Kidney (tissue), 14 donors: Measurements from ENCODE around the gene TGFBR3. TPM values are rescaled to one million over a fixed set of nuclear protein-coding genes. Genes with fewer than 3 reads are reported as not detected.

ENCODE experiments used
- DNase-seq, 5 donors: peaks; one replicate each; pipeline ENCODE4 v3.0.0-alpha.2; 2013 to 2020
- FAIRE-seq: peaks from 2 replicates; lab custom pipeline; 2012; peaks lifted over from hg19 to GRCh38; lab: Jason Lieb, UNC
- H3K27ac ChIP-seq, 2 donors: one replicate each; pipeline ENCODE4 v1.7.0; 2013; ENCODE audit warnings: low read depth in 2 of 2, low read length in 2 of 2, inconsistent platforms in 1 of 2
- H3K27me3 ChIP-seq: one replicate; pipeline ENCODE4 v1.7.1; 2013; ENCODE audit warnings: low read length, inconsistent platforms; ENCODE audit not compliant: control insufficient read depth, insufficient read depth
- H3K36me3 ChIP-seq, 3 donors: one replicate each; pipeline versions ENCODE4 v1.7.0 to v1.7.1; 2013; ENCODE audit warnings: low read length in 3 of 3, control low read depth in 1 of 3, inconsistent platforms in 1 of 3; ENCODE audit not compliant: insufficient read depth in 3 of 3, control insufficient read depth in 2 of 3
- H3K4me1 ChIP-seq, 3 donors: one replicate each; pipeline versions ENCODE4 v1.7.0 to v1.7.1; 2013; ENCODE audit warnings: low read length in 3 of 3, inconsistent platforms in 1 of 3, low read depth in 1 of 3; ENCODE audit not compliant: control insufficient read depth in 2 of 3, insufficient read depth in 2 of 3
- H3K4me3 ChIP-seq, 3 donors: one replicate each; pipeline versions ENCODE4 v1.7.0 to v1.8.1; 2013; ENCODE audit warnings: low read length in 3 of 3, control low read depth in 1 of 3, inconsistent platforms in 1 of 3
- H3K9ac ChIP-seq, 3 donors: one replicate each; pipeline versions ENCODE4 v1.7.0 to v1.7.1; 2013; ENCODE audit warnings: low read length in 3 of 3, control low read depth in 1 of 3, inconsistent platforms in 1 of 3
- H3K9me3 ChIP-seq, 3 donors: one replicate each; pipeline versions ENCODE4 v1.7.0 to v1.7.1; 2013; ENCODE audit warnings: low read length in 3 of 3, control low read depth in 1 of 3, inconsistent platforms in 1 of 3; ENCODE audit not compliant: control insufficient read depth in 2 of 3, insufficient read depth in 1 of 3
- CTCF ChIP-seq: IDR thresholded peaks from 3 replicates; pipeline ENCODE4 v1.5.1; 2012; ENCODE audit warnings: mild to moderate bottlenecking, moderate library complexity, borderline replicate concordance; ENCODE audit not compliant: insufficient read depth; ENCODE audit errors: extremely low read depth
- intact Hi-C: fragments of 100-400 bp; cut with DNase I; formaldehyde crosslinking; loops from one replicate; pipeline ENCODE4 v1.11.1; 2022
- polyA plus RNA-seq: library from polyadenylated mRNA; stranded (reverse); fragments of 350-450 nt; fragmentation: Illumina TruSeq; extraction: RNeasy Lipid Tissue Mini Kit (QIAGEN cat#74804); gene quantifications from one replicate; pipeline ENCODE4 v1.2.3, GENCODE V29; 2014; ENCODE audit warnings: low read depth, low replicate concordance; ENCODE audit not compliant: insufficient read depth
- total RNA-seq: library from RNA; stranded (reverse); fragmentation: NEBNext Ultra II Directional; extraction: Animal tissue kit (Norgen Biotek cat#: 25700); gene quantifications from one replicate; pipeline ENCODE4 v1.2.1, GENCODE V29; 2021
- donor health status: control.
- donor health status: control.
- donor health status: control.
- donor health status: control.
- donor health status: control.
- donor health status: DM: yes; HTN: yes; CAD: no.
- donor health status: Normal renal cell carcinoma (clear cell type).

The TGFBR3 gene
- total and polyA plus RNA-seq, 2 donors from 2014 or later, result 15.8 to 57.9 TPM

- intact Hi-C loops, result no loop called here
- H3K27ac ChIP-seq, result no peak overlapping the region
- H3K27me3 ChIP-seq, result no peaks in the 10 kb centered on the region
- H3K4me1 ChIP-seq, result peaks cover 0 to 13% (median 7%) of the 10 kb centered on the region in 3 donors
- H3K9me3 ChIP-seq, result no peaks in the 10 kb centered on the region
- H3K36me3 ChIP-seq, result no peaks in the 10 kb centered on the region
- DNase-seq, result no peak
- no peak overlapping the region for H3K9ac ChIP-seq
- H3K4me3 ChIP-seq, result no peak overlapping the region
- TF ChIP-seq CTCF, result no peak
- no peak for FAIRE-seq
Observed at GRCh38 chr1:91801496-91802115, 84.3 kb downstream of the TGFBR3 start.

GRCh38 chr1:91799863-91800262, 86.1 kb downstream of the TGFBR3 start:
- no peaks in the 10 kb centered on the region for H3K27me3 ChIP-seq
- H3K27ac ChIP-seq, result no peak overlapping the region
- FAIRE-seq (no peak), DNase-seq (no peak)
- no peaks in the 10 kb centered on the region for H3K9me3 ChIP-seq
- H3K9ac ChIP-seq, result no peak overlapping the region
- no peak overlapping the region for H3K4me3 ChIP-seq
- intact Hi-C loops, result no loop called here
- H3K4me1 ChIP-seq, result peaks cover 4 to 14% (median 7%) of the 10 kb centered on the region in 3 donors
- no peak for TF ChIP-seq CTCF
- no peaks in the 10 kb centered on the region for H3K36me3 ChIP-seq

- intact Hi-C loops, result no loop called here
- Histone ChIP-seq H3K9me3 (no peaks in the 10 kb centered on the region), H3K9ac (no peak overlapping the region), H3K4me1 (peaks cover 5 to 7% (median 7%) of the 10 kb centered on the region in 3 donors), H3K4me3 (no peak overlapping the region), H3K27ac (no peak overlapping the region), H3K27me3 (no peaks in the 10 kb centered on the region), H3K36me3 (no peaks in the 10 kb centered on the region)
- FAIRE-seq, result no peak
- no peak for TF ChIP-seq CTCF
- no peak for DNase-seq
Observed at GRCh38 chr1:91799159-91799558, 86.8 kb downstream of the TGFBR3 start.

GRCh38 chr1:91798740-91799139, 87.2 kb downstream of the TGFBR3 start:
- DNase-seq (no peak), FAIRE-seq (no peak)
- H3K9ac ChIP-seq, result no peak overlapping the region
- H3K9me3 ChIP-seq, result no peaks in the 10 kb centered on the region
- H3K27ac ChIP-seq, result no peak overlapping the region
- peaks cover 4 to 5% (median 5%) of the 10 kb centered on the region in 3 donors for H3K4me1 ChIP-seq
- TF ChIP-seq CTCF, result no peak
- intact Hi-C loops, result no loop called here
- H3K4me3 ChIP-seq, result no peak overlapping the region
- no peaks in the 10 kb centered on the region for H3K27me3 ChIP-seq
- H3K36me3 ChIP-seq, result no peaks in the 10 kb centered on the region
